Measurements from ENCODE around the gene INPP5A. TPM values are rescaled to one million over a fixed set of nuclear protein-coding genes. Genes with fewer than 3 reads are reported as not detected.

INPP5A gene
- total RNA-seq, 1 experiment from 2014 or later: 22.6 TPM

DNA sequence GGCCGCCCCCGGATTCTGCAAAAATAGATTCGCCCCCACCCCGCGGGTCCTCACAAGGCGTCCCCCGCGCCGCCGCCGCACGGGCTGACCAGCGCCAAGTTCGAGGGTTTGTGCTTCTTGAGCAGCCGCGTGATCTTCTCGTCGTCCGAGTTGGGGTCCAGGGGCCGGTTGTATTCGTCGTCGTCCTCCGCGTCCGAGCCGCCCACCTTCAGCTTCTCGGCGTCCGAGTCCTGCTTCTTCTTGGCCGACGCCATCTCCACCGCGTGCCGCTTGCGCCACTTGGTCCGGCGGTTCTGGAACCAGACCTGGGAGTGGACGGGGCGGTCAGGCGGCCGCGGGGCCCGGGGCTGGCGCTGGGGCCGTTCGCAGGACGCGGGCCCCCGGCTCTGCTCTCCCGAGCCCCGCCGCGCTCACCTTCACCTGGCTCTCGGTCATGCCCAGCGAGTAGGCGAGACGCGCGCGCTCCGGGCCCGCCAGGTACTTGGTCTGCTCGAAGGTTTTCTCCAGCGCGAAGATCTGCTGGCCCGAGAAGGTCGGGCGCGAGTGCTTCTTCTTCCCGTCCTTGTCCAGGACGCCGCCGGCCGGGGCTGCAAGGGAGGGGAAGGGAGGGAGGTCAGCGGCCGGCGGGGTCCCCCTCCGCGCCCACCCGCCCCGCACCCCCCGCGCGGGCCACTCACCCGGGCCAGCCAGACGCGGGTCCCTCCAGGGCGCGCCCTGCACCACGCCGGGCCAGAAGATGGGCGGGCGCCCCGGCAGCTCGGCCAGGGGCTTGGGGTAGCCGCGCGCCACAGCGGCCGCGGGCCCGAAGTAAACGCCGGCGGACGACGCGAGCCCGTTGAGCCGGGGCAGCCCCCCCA lies 247.5 kb downstream of the INPP5A start:
- TF ChIP-seq, protein P1, sequence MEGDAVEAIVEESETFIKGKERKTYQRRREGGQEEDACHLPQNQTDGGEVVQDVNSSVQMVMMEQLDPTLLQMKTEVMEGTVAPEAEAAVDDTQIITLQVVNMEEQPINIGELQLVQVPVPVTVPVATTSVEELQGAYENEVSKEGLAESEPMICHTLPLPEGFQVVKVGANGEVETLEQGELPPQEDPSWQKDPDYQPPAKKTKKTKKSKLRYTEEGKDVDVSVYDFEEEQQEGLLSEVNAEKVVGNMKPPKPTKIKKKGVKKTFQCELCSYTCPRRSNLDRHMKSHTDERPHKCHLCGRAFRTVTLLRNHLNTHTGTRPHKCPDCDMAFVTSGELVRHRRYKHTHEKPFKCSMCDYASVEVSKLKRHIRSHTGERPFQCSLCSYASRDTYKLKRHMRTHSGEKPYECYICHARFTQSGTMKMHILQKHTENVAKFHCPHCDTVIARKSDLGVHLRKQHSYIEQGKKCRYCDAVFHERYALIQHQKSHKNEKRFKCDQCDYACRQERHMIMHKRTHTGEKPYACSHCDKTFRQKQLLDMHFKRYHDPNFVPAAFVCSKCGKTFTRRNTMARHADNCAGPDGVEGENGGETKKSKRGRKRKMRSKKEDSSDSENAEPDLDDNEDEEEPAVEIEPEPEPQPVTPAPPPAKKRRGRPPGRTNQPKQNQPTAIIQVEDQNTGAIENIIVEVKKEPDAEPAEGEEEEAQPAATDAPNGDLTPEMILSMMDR (conservative IDR thresholded peaks at IDR 0.05; ENCODE audit: low read depth, low read length): no peak
- no peak for TF ChIP-seq EZH2phosphoT487 (IDR thresholded peaks at IDR 0.05; ENCODE audit: borderline replicate concordance, low read length)
- no peak for TF ChIP-seq EZH2 (IDR thresholded peaks at IDR 0.05; ENCODE audit: low read length, unreplicated experiment)
- Histone ChIP-seq H3K79me2 (ENCODE audit: low read length) (no peaks in the 10 kb centered on the region), H2AFZ (ENCODE audit: low read length) (no peak overlapping the region), H3K27me3 (ENCODE audit: low read length) (peaks cover 30% of the 10 kb centered on the region), H4K20me1 (ENCODE audit: low read length) (no peaks in the 10 kb centered on the region), H3K4me3 (ENCODE audit: low read length) (no peak overlapping the region), H3K9ac (ENCODE audit: low read length) (no peak overlapping the region), H3K27ac (ENCODE audit: low read length) (no peak overlapping the region), H3K36me3 (ENCODE audit: low read depth, low read length) (no peaks in the 10 kb centered on the region), H3F3A (ENCODE audit: low read length, unreplicated experiment) (no peaks in the 10 kb centered on the region), H3K9me2 (replicated peaks; ENCODE audit: low read length) (no peaks in the 10 kb centered on the region), H3K9me3 (ENCODE audit: low read length) (no peaks in the 10 kb centered on the region), H3K4me1 (ENCODE audit: insufficient read depth, low read length) (no peaks in the 10 kb centered on the region), H3K4me2 (ENCODE audit: low read length) (no peak overlapping the region)
- intact Hi-C loops (cut with micrococcal nuclease): no loop called here
- BruUV-seq (replicated peaks): no TSS peak
- CTCF ChIA-PET: no interaction called here
- POLR2A ChIA-PET (ENCODE audit: unreplicated experiment): no interaction called here
- ATAC-seq (no peak), DNase-seq (no peak)

DNA sequence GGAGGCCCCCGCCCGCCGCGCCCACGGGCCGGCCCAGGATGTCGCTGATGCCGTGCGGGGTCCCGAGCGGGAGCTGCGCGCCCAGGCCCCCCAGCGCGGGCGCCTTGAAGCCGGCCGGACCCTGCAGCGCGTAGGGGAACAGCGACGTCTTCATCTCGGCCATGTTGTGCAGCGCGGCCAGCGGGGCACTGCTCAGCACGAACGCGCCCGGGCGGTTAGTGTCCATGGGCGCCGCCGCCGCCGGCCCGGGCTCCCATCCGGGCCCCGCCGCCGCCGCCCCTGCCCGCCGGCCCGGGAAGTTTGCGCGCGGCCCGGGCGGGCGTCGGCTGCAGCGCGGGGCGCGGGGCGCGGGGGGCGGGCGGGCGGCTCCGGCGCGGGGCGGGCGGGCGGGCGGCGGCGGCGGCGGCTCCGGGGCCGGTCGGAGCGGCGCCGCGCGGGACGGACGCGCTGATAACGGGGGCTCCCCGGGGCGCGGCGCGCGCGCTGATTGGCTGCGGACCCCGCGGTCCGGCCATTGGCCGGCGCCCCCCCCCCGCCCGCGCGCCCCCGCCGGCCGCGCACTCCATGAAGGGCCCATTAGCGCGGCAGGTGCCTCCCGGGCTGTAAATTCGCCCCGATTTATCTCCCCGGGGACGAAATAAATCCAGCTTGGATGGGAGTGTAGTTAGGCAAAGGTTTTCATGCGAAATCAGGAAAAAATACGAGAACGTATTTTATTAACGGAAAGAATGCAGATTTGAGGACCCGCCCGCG lies 248.3 kb downstream of the INPP5A start, which contains the start of gene NKX6-2:
Gene NKX6-2 (minus strand): TSS at position 425 of the 753 bp plus-strand sequence. CDS start 199 bp downstream, at position 226.
- Histone ChIP-seq H2AFZ (ENCODE audit: low read length) (no peak within 1 kb of the TSS), H3K79me2 (ENCODE audit: low read length) (no peaks in the 10 kb centered on the region), H3K9me3 (ENCODE audit: low read length) (no peaks in the 10 kb centered on the region), H3K4me2 (ENCODE audit: low read length) (peak within 1 kb of the TSS; percentile 53), H3K36me3 (ENCODE audit: low read depth, low read length) (no peaks in the 10 kb centered on the region), H3K27me3 (ENCODE audit: low read length) (peaks cover 30% of the 10 kb centered on the region), H3K9ac (ENCODE audit: low read length) (no peak within 1 kb of the TSS), H3F3A (ENCODE audit: low read length, unreplicated experiment) (no peaks in the 10 kb centered on the region), H3K4me1 (ENCODE audit: insufficient read depth, low read length) (no peaks in the 10 kb centered on the region), H3K4me3 (ENCODE audit: low read length) (peak within 1 kb of the TSS; percentile 40), H3K9me2 (replicated peaks; ENCODE audit: low read length) (no peaks in the 10 kb centered on the region), H4K20me1 (ENCODE audit: low read length) (no peaks in the 10 kb centered on the region), H3K27ac (ENCODE audit: low read length) (no peak within 1 kb of the TSS)
- intact Hi-C loops (cut with micrococcal nuclease): no loop called here
- no peak for ATAC-seq
- ChIA-PET POLR2A (ENCODE audit: unreplicated experiment) (no interaction called here), CTCF (no interaction called here)
- BruUV-seq (replicated peaks): no TSS peak
- no peak for DNase-seq
- TF ChIP-seq EZH2phosphoT487 (IDR thresholded peaks at IDR 0.05; ENCODE audit: borderline replicate concordance, low read length) (no peak), EZH2 (IDR thresholded peaks at IDR 0.05; ENCODE audit: low read length, unreplicated experiment) (no peak)
- TF ChIP-seq, protein P1 (conservative IDR thresholded peaks at IDR 0.05; ENCODE audit: low read depth, low read length): no peak

Measured in PC-3 (cell line).